ENCODE data around the gene IL13RA2.

Gene IL13RA2

GRCh38 chrX:114964374-114964773 is 53.0 kb downstream of the IL13RA2 start:
- no peak for DNase-seq (ENCODE audit: low read depth)
- TF ChIP-seq CTCF (conservative IDR thresholded peaks at IDR 0.05; ENCODE audit: low read length) = no peak
- no peak overlapping the region for H3K4me3 ChIP-seq (ENCODE audit: low read length)

- no peak for DNase-seq (ENCODE audit: low read depth)
- no peak overlapping the region for H3K4me3 ChIP-seq (ENCODE audit: low read length)
- no peak for TF ChIP-seq CTCF (conservative IDR thresholded peaks at IDR 0.05; ENCODE audit: low read length)
Observed at GRCh38 chrX:114962209-114962608, 55.2 kb downstream of the IL13RA2 start.

- H3K4me3 ChIP-seq (ENCODE audit: low read length) = no peak overlapping the region
- peak; percentile 59 for TF ChIP-seq CTCF (conservative IDR thresholded peaks at IDR 0.05; ENCODE audit: low read length)
- peak; percentile 23 for DNase-seq (ENCODE audit: low read depth)
Observed at GRCh38 chrX:114959729-114960128, 57.7 kb downstream of the IL13RA2 start.
